Panc1 (cell line): ENCODE results near the gene TMEM117. TPM values are rescaled to one million over a fixed set of nuclear protein-coding genes. Genes with fewer than 3 reads are reported as not detected.

Experiments used
- ATAC-seq: fragments of 200-7000 bp; cut with Tn5 transposase; 2 replicates; pipeline ENCODE4 v1.9.1; 2020; ENCODE audit warnings: mild to moderate bottlenecking, moderate library complexity
- BruUV-seq: library from RNA; stranded (reverse); fragments of 400-500 nt; replicated peaks from 2 replicates; lab custom pipeline; 2021; lab: Mats Ljungman, UMichigan
- CTCF ChIA-PET: fragments of 300-600 bp; sonication (Branson Sonifier 250); formaldehyde crosslinking; loops from one replicate; lab custom pipeline; 2022; ENCODE audit warnings: antibody characterized with exemption; lab: Charles Lee
- POLR2A ChIA-PET: fragments of 300-600 bp; sonication (Branson Sonifier 250); formaldehyde crosslinking; loops from one replicate; lab custom pipeline; 2022; ENCODE audit warnings: antibody characterized with exemption; lab: Charles Lee
- DNase-seq: peaks from one replicate; pipeline ENCODE4 v3.0.0-alpha.2; 2010; ENCODE audit warnings: low read depth, low spot score
- H3K27ac ChIP-seq: 2 replicates; pipeline ENCODE4 v1.5.1; 2011; ENCODE audit warnings: mild to moderate bottlenecking, low read length, inconsistent platforms
- H3K27me3 ChIP-seq: fragments of 200-500 bp; sonication (Bioruptor generic); 2 replicates; pipeline ENCODE4 v1.6.0; 2014; ENCODE audit warnings: low read length, inconsistent platforms; ENCODE audit not compliant: control insufficient read depth, insufficient read depth
- H3K36me3 ChIP-seq: fragments of 200-500 bp; sonication (Bioruptor generic); 2 replicates; pipeline ENCODE4 v1.5.1; 2014; ENCODE audit warnings: inconsistent platforms, mild to moderate bottlenecking, low read length, moderate library complexity; ENCODE audit not compliant: control insufficient read depth, insufficient read depth
- H3K4me1 ChIP-seq: 2 replicates; pipeline ENCODE4 v1.5.1; 2011; ENCODE audit warnings: inconsistent platforms, mild to moderate bottlenecking, low read length, moderate library complexity; ENCODE audit not compliant: control insufficient read depth, insufficient read depth
- H3K4me3 ChIP-seq, 2 experiments: 2 replicates each; pipeline ENCODE4 v1.5.1; 2011 to 2012; ENCODE audit warnings: low read depth in 2 of 2, low read length in 2 of 2, mild to moderate bottlenecking in 2 of 2, inconsistent platforms in 1 of 2, moderate library complexity in 1 of 2
- H3K9me3 ChIP-seq: fragments of 200-500 bp; sonication (Bioruptor generic); 2 replicates; pipeline ENCODE4 v1.5.1; 2014; ENCODE audit warnings: low read depth, mild to moderate bottlenecking, inconsistent platforms, low read length, moderate library complexity; ENCODE audit not compliant: control insufficient read depth, insufficient read depth
- CTCF ChIP-seq: fragments of 450-650 bp; IDR thresholded peaks from 2 replicates; pipeline ENCODE4 v1.5.1; 2017; ENCODE audit warnings: mild to moderate bottlenecking
- POLR2AphosphoS5 ChIP-seq: IDR thresholded peaks from 2 replicates; pipeline ENCODE4 v1.6.1; 2012; ENCODE audit warnings: mild to moderate bottlenecking, low read depth, low read length, moderate library complexity
- REST ChIP-seq, 2 experiments: IDR thresholded peaks; 2 replicates each; pipeline ENCODE4 v1.6.1; 2011 to 2012; ENCODE audit warnings: low read depth in 2 of 2, control low read depth in 1 of 2, low read length in 1 of 2, mild to moderate bottlenecking in 1 of 2, moderate library complexity in 1 of 2; ENCODE audit not compliant: insufficient read depth in 1 of 2
- SIN3A ChIP-seq: IDR thresholded peaks from 2 replicates; pipeline ENCODE4 v1.6.1; 2012; ENCODE audit warnings: low read depth, mild to moderate bottlenecking, low read length, moderate library complexity, borderline replicate concordance; ENCODE audit not compliant: insufficient read depth
- TCF7L2 ChIP-seq: IDR thresholded peaks from 2 replicates; pipeline ENCODE4 v1.6.1; 2011; ENCODE audit warnings: mild to moderate bottlenecking, low read depth, low read length, inconsistent platforms
- in situ Hi-C: cut with HindIII; loops from 2 replicates; pipeline ENCODE4 v1.10.0; 2016; ENCODE audit warnings: low sequenced_read_pairs, low pct_unique_long_range_greater_than_20kb
- intact Hi-C: fragments of 100-400 bp; cut with micrococcal nuclease; formaldehyde crosslinking; loops from one replicate; pipeline ENCODE4 v1.10.0; 2022; ENCODE audit not compliant: unreplicated experiment
- total RNA-seq: library from RNA; stranded (reverse); gene quantifications from one replicate; pipeline ENCODE4 v1.2.1, GENCODE V29; 2021; ENCODE audit not compliant: unreplicated experiment

Gene TMEM117
- total RNA-seq, 1 experiment from 2014 or later = 5.5 TPM

GRCh38 chr12:43896496-43896895 lies 60.6 kb downstream of the TMEM117 start:
- no peaks in the 10 kb centered on the region for H3K36me3 ChIP-seq
- no peak overlapping the region for H3K27ac ChIP-seq
- no peak for DNase-seq
- no peaks in the 10 kb centered on the region for H3K9me3 ChIP-seq
- CTCF ChIA-PET = no interaction called here
- TF ChIP-seq POLR2AphosphoS5 = no peak
- TF ChIP-seq TCF7L2 = no peak
- TF ChIP-seq SIN3A = no peak
- no peak for TF ChIP-seq REST (IDR thresholded peaks at IDR 0.05; ENCODE audit: insufficient read depth in 1 of 2, low read depth in 2 of 2, low read length in 1 of 2)
- no peak for TF ChIP-seq CTCF
- ATAC-seq = no peak
- no peaks in the 10 kb centered on the region for H3K27me3 ChIP-seq
- POLR2A ChIA-PET = no interaction called here
- H3K4me1 ChIP-seq = no peaks in the 10 kb centered on the region
- BruUV-seq = no TSS peak
- intact Hi-C loops (no loop called here), in situ Hi-C loops (no loop called here)
- no peak overlapping the region for H3K4me3 ChIP-seq

GRCh38 chr12:43898474-43898873 lies 62.6 kb downstream of the TMEM117 start:
- H3K4me1 ChIP-seq = no peaks in the 10 kb centered on the region
- no peaks in the 10 kb centered on the region for H3K27me3 ChIP-seq
- no peak for ATAC-seq
- TF ChIP-seq CTCF = no peak
- TF ChIP-seq SIN3A = no peak
- TF ChIP-seq POLR2AphosphoS5 = no peak
- TF ChIP-seq TCF7L2 = no peak
- no peak for TF ChIP-seq REST (IDR thresholded peaks at IDR 0.05; ENCODE audit: insufficient read depth in 1 of 2, low read depth in 2 of 2, low read length in 1 of 2)
- BruUV-seq = no TSS peak
- H3K36me3 ChIP-seq = no peaks in the 10 kb centered on the region
- no peak overlapping the region for H3K27ac ChIP-seq
- no peaks in the 10 kb centered on the region for H3K9me3 ChIP-seq
- ChIA-PET POLR2A (interaction anchor here (0.5 kb wide), 1 partner anchor 573 kb away, joined by 3 read pairs; no protein-coding TSS in a partner anchor), CTCF (no interaction called here)
- intact Hi-C loops (no loop called here), in situ Hi-C loops (no loop called here)
- DNase-seq = no peak
- no peak overlapping the region for H3K4me3 ChIP-seq
